Caco-2 (cell line): ENCODE data around the gene POLD4. TPM values are rescaled to one million over a fixed set of nuclear protein-coding genes. Genes with fewer than 3 reads are reported as not detected.

Experiments used
- BruUV-seq: library from RNA; stranded (reverse); fragments of 400-500 nt; replicated peaks from 2 replicates; lab custom pipeline; 2021; lab: Mats Ljungman, UMichigan
- CTCF ChIA-PET: fragments of 300-600 bp; sonication (Branson Sonifier 250); formaldehyde crosslinking; loops from one replicate; lab custom pipeline; 2022; ENCODE audit warnings: antibody characterized with exemption; lab: Charles Lee
- POLR2A ChIA-PET: fragments of 300-600 bp; sonication (Branson Sonifier 250); formaldehyde crosslinking; loops from one replicate; lab custom pipeline; 2022; ENCODE audit warnings: antibody characterized with exemption; lab: Charles Lee
- DNase-seq, 2 experiments: peaks; one replicate each; pipeline versions ENCODE4 v3.0.0 to v3.0.0-alpha.2; 2020 to 2022
- H3K27me3 ChIP-seq: replicated peaks from 2 replicates; pipeline ENCODE4 v1.6.0; 2011; ENCODE audit warnings: low read length; ENCODE audit not compliant: control insufficient read depth, insufficient read depth
- H3K36me3 ChIP-seq: 2 replicates; pipeline ENCODE4 v1.5.1; 2011; ENCODE audit warnings: low read length; ENCODE audit not compliant: control insufficient read depth, insufficient read depth
- H3K4me1 ChIP-seq: fragments of 250-450 bp; sonication (Bioruptor Pico); 2 replicates; pipeline ENCODE4 v1.5.1; 2020; ENCODE audit warnings: mild to moderate bottlenecking
- H3K4me3 ChIP-seq: 2 replicates; pipeline ENCODE4 v1.5.1; 2011; ENCODE audit warnings: low read depth, mild to moderate bottlenecking, control low read depth, low read length
- H3K9me3 ChIP-seq: fragments of 250-450 bp; sonication (Bioruptor Pico); 2 replicates; pipeline ENCODE4 v1.5.1; 2020; ENCODE audit warnings: mild to moderate bottlenecking, moderate library complexity
- H3K27ac Mint-ChIP-seq: one replicate; pipeline ENCODE4 v1.8.0; 2022; ENCODE audit warnings: mixed read lengths; ENCODE audit not compliant: unreplicated experiment
- H3K27me3 Mint-ChIP-seq: one replicate; pipeline ENCODE4 v1.8.0; 2022; ENCODE audit warnings: mixed read lengths; ENCODE audit not compliant: insufficient read depth, unreplicated experiment
- H3K36me3 Mint-ChIP-seq: one replicate; pipeline ENCODE4 v1.8.0; 2022; ENCODE audit warnings: mild to moderate bottlenecking, mixed read lengths; ENCODE audit not compliant: insufficient read depth, unreplicated experiment
- H3K4me1 Mint-ChIP-seq: one replicate; pipeline ENCODE4 v1.8.0; 2022; ENCODE audit warnings: low read depth, mixed read lengths; ENCODE audit not compliant: unreplicated experiment
- H3K4me3 Mint-ChIP-seq: one replicate; pipeline ENCODE4 v1.8.0; 2022; ENCODE audit warnings: mild to moderate bottlenecking, moderate library complexity, mixed read lengths; ENCODE audit not compliant: unreplicated experiment
- H3K9me3 Mint-ChIP-seq: one replicate; pipeline ENCODE4 v1.8.0; 2022; ENCODE audit warnings: mixed read lengths; ENCODE audit not compliant: unreplicated experiment
- CTCF ChIP-seq, 2 experiments: fragments of 200-600 bp in 1 of 2; IDR thresholded peaks; 1 replicate in 1 of 2; 2 replicates in 1 of 2; pipeline versions ENCODE4 v1.5.1 to v1.8.0; 2011 to 2022; ENCODE audit warnings: antibody characterized with exemption in 1 of 2, control low read depth in 1 of 2, inconsistent platforms in 1 of 2, low read depth in 1 of 2, low read length in 1 of 2, mild to moderate bottlenecking in 1 of 2, moderate library complexity in 1 of 2; ENCODE audit not compliant: insufficient read depth in 1 of 2, severe bottlenecking in 1 of 2, unreplicated experiment in 1 of 2
- intact Hi-C: fragments of 100-400 bp; cut with micrococcal nuclease; formaldehyde crosslinking; loops from one replicate; pipeline ENCODE4 v1.10.0; 2022; ENCODE audit not compliant: unreplicated experiment
- total RNA-seq: library from RNA; stranded (reverse); gene quantifications from 2 replicates; pipeline ENCODE4 v1.2.3, GENCODE V29; 2022

POLD4 gene
- total RNA-seq, 1 experiment from 2014 or later: 29.8 TPM

- no peak overlapping the region for H3K4me3 ChIP-seq
- Mint-ChIP-seq H3K9me3 (no peaks in the 10 kb centered on the region), H3K4me3 (peak overlapping the region; percentile 5), H3K36me3 (peaks cover 83% of the 10 kb centered on the region), H3K27ac (no peak overlapping the region), H3K4me1 (peaks cover 26% of the 10 kb centered on the region), H3K27me3 (no peaks in the 10 kb centered on the region)
- TF ChIP-seq CTCF (IDR thresholded peaks at IDR 0.05; ENCODE audit: insufficient read depth in 1 of 2, low read depth in 1 of 2, low read length in 1 of 2, severe bottlenecking in 1 of 2, unreplicated experiment in 1 of 2): no peak
- intact Hi-C loops: no loop called here
- H3K27me3 ChIP-seq: no peaks in the 10 kb centered on the region
- peaks cover 14% of the 10 kb centered on the region for H3K36me3 ChIP-seq
- H3K4me1 ChIP-seq: peaks cover 5% of the 10 kb centered on the region; the same call in 1 of the 2 replicates
- ChIA-PET CTCF (interaction anchor here (2.6 kb wide), 1 partner anchor 8 kb away, joined by 73 read pairs; the partner anchor contains the start of gene PPP1CA), POLR2A (no interaction called here)
- H3K9me3 ChIP-seq: no peaks in the 10 kb centered on the region
- no peak for DNase-seq
- BruUV-seq: no TSS peak
Observed at GRCh38 chr11:67393437-67393836, 40.1 kb upstream of the POLD4 start.

- Histone ChIP-seq H3K4me1 (peaks cover 5% of the 10 kb centered on the region; the same call in 1 of the 2 replicates), H3K36me3 (peaks cover 5% of the 10 kb centered on the region), H3K4me3 (peak overlapping the region; percentile 80), H3K9me3 (no peaks in the 10 kb centered on the region), H3K27me3 (no peaks in the 10 kb centered on the region)
- BruUV-seq: TSS peak; percentile 49
- intact Hi-C loops: no loop called here
- no peaks in the 10 kb centered on the region for H3K9me3 Mint-ChIP-seq
- H3K4me3 Mint-ChIP-seq: peak overlapping the region; percentile 76
- H3K27ac Mint-ChIP-seq: peak overlapping the region; percentile 63
- no peak for TF ChIP-seq CTCF (IDR thresholded peaks at IDR 0.05; ENCODE audit: insufficient read depth in 1 of 2, low read depth in 1 of 2, low read length in 1 of 2, severe bottlenecking in 1 of 2, unreplicated experiment in 1 of 2)
- ChIA-PET POLR2A (interaction anchor here (0.6 to 1.9 kb wide), 15 partner anchors 9 to 187 kb away, joined by 3 to 63 read pairs (median 5); partner anchors contain the start of genes AIP, CLCF1, POLD4 and PPP1CA), CTCF (interaction anchor here (0.5 to 2.6 kb wide), 17 partner anchors 9 to 131 kb away, joined by 3 to 73 read pairs (median 5); partner anchors contain the start of genes AIP, CLCF1, POLD4 and PPP1CA)
- peaks cover 73% of the 10 kb centered on the region for H3K36me3 Mint-ChIP-seq
- peaks cover 26% of the 10 kb centered on the region for H3K4me1 Mint-ChIP-seq
- no peaks in the 10 kb centered on the region for H3K27me3 Mint-ChIP-seq
- DNase-seq: no peak
Observed at GRCh38 chr11:67392183-67392715, 38.9 kb upstream of the POLD4 start.

GRCh38 chr11:67391304-67392182 lies 38.2 kb upstream of the POLD4 start, which contains the start of gene RAD9A:
Gene RAD9A, plus strand, starts transcription at chr11:67391986. Its CDS starts 59 bp downstream, at chr11:67392045.
- POLR2A ChIA-PET: interaction anchor here (0.6 to 1.9 kb wide), 16 partner anchors 9 to 891 kb away, joined by 3 to 63 read pairs (median 4); partner anchors contain the start of genes AIP, CLCF1, POLD4 and PPP1CA
- intact Hi-C loops: no loop called here
- H3K9me3 ChIP-seq: no peaks in the 10 kb centered on the region
- peaks cover 4% of the 10 kb centered on the region; the same call in 1 of the 2 replicates for H3K36me3 ChIP-seq
- H3K27me3 ChIP-seq: no peaks in the 10 kb centered on the region
- BruUV-seq: TSS peak; percentile 86
- no peak for TF ChIP-seq CTCF (IDR thresholded peaks at IDR 0.05; ENCODE audit: insufficient read depth in 1 of 2, low read depth in 1 of 2, low read length in 1 of 2, severe bottlenecking in 1 of 2, unreplicated experiment in 1 of 2)
- H3K36me3 Mint-ChIP-seq: peaks cover 66% of the 10 kb centered on the region
- peaks cover 23% of the 10 kb centered on the region for H3K4me1 Mint-ChIP-seq
- peak within 1 kb of the TSS; percentile 63 for H3K27ac Mint-ChIP-seq
- CTCF ChIA-PET: interaction anchor here (0.5 to 2.6 kb wide), 18 partner anchors 9 to 178 kb away, joined by 3 to 73 read pairs (median 4); partner anchors contain the start of genes AIP, CLCF1, POLD4 and PPP1CA
- H3K9me3 Mint-ChIP-seq: no peaks in the 10 kb centered on the region
- peak within 1 kb of the TSS; percentile 76 for H3K4me3 Mint-ChIP-seq
- H3K4me1 ChIP-seq: peaks cover 5% of the 10 kb centered on the region; the same call in 1 of the 2 replicates
- no peaks in the 10 kb centered on the region for H3K27me3 Mint-ChIP-seq
- DNase-seq: peak; percentile 98 to 99
- H3K4me3 ChIP-seq: peak within 1 kb of the TSS; percentile 80
